Neural crest cell (in vitro differentiated cells): ENCODE results near the gene SYCE3. TPM values are rescaled to one million over a fixed set of nuclear protein-coding genes. Genes with fewer than 3 reads are reported as not detected.

Experiments used
- DNase-seq: peaks from one replicate; pipeline ENCODE4 v3.0.0; 2021; ENCODE audit warnings: low read depth, mixed read lengths, low spot score
- H3K27ac Mint-ChIP-seq: one replicate; pipeline ENCODE4 v1.8.0; 2021; ENCODE audit warnings: mild to moderate bottlenecking, mixed read lengths; ENCODE audit not compliant: unreplicated experiment
- H3K27me3 Mint-ChIP-seq: 2 replicates; pipeline ENCODE4 v1.8.0; 2021; ENCODE audit warnings: low read depth, mild to moderate bottlenecking, mixed read lengths
- H3K36me3 Mint-ChIP-seq: 2 replicates; pipeline ENCODE4 v1.8.0; 2021; ENCODE audit warnings: low read depth, mild to moderate bottlenecking, mixed read lengths
- H3K4me1 Mint-ChIP-seq: 2 replicates; pipeline ENCODE4 v1.8.0; 2021; ENCODE audit warnings: mixed read lengths
- H3K4me3 Mint-ChIP-seq: one replicate; pipeline ENCODE4 v1.8.0; 2021; ENCODE audit warnings: mild to moderate bottlenecking, mixed read lengths
- H3K9me3 Mint-ChIP-seq: 2 replicates; pipeline ENCODE4 v1.8.0; 2021; ENCODE audit warnings: mixed read lengths
- total RNA-seq: library from RNA; stranded (reverse); gene quantifications from 2 replicates; pipeline ENCODE4 v1.2.1, GENCODE V29; 2021
- TF ChIP-seq, protein P1 (sequence below): fragments of 200-600 bp; sonication (generic); conservative IDR thresholded peaks from 2 replicates; pipeline ENCODE4 v1.5.0; 2021; ENCODE audit warnings: antibody characterized with exemption, mild to moderate bottlenecking

The SYCE3 gene
- total RNA-seq, 1 donor from 2014 or later: not detected

- TF ChIP-seq, protein P1, sequence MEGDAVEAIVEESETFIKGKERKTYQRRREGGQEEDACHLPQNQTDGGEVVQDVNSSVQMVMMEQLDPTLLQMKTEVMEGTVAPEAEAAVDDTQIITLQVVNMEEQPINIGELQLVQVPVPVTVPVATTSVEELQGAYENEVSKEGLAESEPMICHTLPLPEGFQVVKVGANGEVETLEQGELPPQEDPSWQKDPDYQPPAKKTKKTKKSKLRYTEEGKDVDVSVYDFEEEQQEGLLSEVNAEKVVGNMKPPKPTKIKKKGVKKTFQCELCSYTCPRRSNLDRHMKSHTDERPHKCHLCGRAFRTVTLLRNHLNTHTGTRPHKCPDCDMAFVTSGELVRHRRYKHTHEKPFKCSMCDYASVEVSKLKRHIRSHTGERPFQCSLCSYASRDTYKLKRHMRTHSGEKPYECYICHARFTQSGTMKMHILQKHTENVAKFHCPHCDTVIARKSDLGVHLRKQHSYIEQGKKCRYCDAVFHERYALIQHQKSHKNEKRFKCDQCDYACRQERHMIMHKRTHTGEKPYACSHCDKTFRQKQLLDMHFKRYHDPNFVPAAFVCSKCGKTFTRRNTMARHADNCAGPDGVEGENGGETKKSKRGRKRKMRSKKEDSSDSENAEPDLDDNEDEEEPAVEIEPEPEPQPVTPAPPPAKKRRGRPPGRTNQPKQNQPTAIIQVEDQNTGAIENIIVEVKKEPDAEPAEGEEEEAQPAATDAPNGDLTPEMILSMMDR: no peak
- Mint-ChIP-seq H3K36me3 (peaks cover 2% of the 10 kb centered on the region), H3K27ac (no peak overlapping the region), H3K4me1 (no peaks in the 10 kb centered on the region), H3K9me3 (no peaks in the 10 kb centered on the region), H3K4me3 (no peak overlapping the region), H3K27me3 (no peaks in the 10 kb centered on the region)
- DNase-seq: no peak
These were observed 10.2 kb upstream of the SYCE3 start for GRCh38 chr22:50572965-50573364.

- no peak overlapping the region for H3K27ac Mint-ChIP-seq
- DNase-seq: no peak
- peaks cover 2% of the 10 kb centered on the region for H3K36me3 Mint-ChIP-seq
- H3K27me3 Mint-ChIP-seq: no peaks in the 10 kb centered on the region
- no peaks in the 10 kb centered on the region for H3K9me3 Mint-ChIP-seq
- no peaks in the 10 kb centered on the region for H3K4me1 Mint-ChIP-seq
- no peak overlapping the region for H3K4me3 Mint-ChIP-seq
- TF ChIP-seq, protein P1: no peak
These were observed 8.8 kb upstream of the SYCE3 start for GRCh38 chr22:50571264-50572175.

DNA sequence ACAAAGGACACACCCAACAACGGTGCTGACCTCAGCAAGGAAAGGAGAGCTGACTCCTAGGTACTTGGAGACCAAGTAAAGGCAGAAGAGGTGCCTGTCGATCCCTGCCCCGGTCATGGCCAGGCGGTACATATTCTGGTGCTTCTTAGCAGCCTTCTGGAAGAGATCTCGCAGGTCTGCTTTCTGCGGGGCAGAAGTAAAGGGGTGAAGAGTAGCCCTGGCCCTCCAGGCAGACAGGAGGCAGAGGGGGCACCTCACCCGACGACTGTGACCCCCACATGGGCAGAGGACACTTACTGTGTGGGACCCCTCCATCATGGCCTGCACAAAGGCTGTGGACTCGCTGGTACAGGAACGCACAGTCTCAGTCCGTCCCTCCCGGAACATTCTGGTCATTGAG lies 8.1 kb upstream of the SYCE3 start:
- no peaks in the 10 kb centered on the region for H3K4me1 Mint-ChIP-seq
- no peak overlapping the region for H3K4me3 Mint-ChIP-seq
- H3K36me3 Mint-ChIP-seq: peaks cover 2% of the 10 kb centered on the region
- no peaks in the 10 kb centered on the region for H3K27me3 Mint-ChIP-seq
- DNase-seq: no peak
- TF ChIP-seq, protein P1: no peak
- no peaks in the 10 kb centered on the region for H3K9me3 Mint-ChIP-seq
- no peak overlapping the region for H3K27ac Mint-ChIP-seq

- Mint-ChIP-seq H3K27ac (no peak overlapping the region), H3K36me3 (peaks cover 2% of the 10 kb centered on the region), H3K4me3 (no peak overlapping the region), H3K4me1 (no peaks in the 10 kb centered on the region), H3K9me3 (no peaks in the 10 kb centered on the region), H3K27me3 (no peaks in the 10 kb centered on the region)
- TF ChIP-seq, protein P1: no peak
- no peak for DNase-seq
These were observed 7.3 kb upstream of the SYCE3 start for GRCh38 chr22:50569896-50570535.

- no peak for DNase-seq
- H3K27me3 Mint-ChIP-seq: peaks cover 5% of the 10 kb centered on the region
- no peak overlapping the region for H3K27ac Mint-ChIP-seq
- TF ChIP-seq, protein P1: no peak
- H3K36me3 Mint-ChIP-seq: peaks cover 2% of the 10 kb centered on the region
- no peaks in the 10 kb centered on the region for H3K9me3 Mint-ChIP-seq
- no peaks in the 10 kb centered on the region for H3K4me1 Mint-ChIP-seq
- no peak overlapping the region for H3K4me3 Mint-ChIP-seq
These were observed 6.3 kb upstream of the SYCE3 start for GRCh38 chr22:50569041-50569459.
